OCI-LY1 (cell line): ENCODE results near the gene SUGCT.

ENCODE experiments used
- EZH2 ChIP-seq: fragments of 200-600 bp; sonication (generic), shearing (Covaris generic); IDR thresholded peaks from 2 replicates; pipeline ENCODE4 v1.8.0; 2017; ENCODE audit warnings: borderline replicate concordance, mixed run types, mild to moderate bottlenecking, antibody characterized with exemption, low read length, moderate library complexity, mixed read lengths
- TF ChIP-seq, protein P1 (sequence below): fragments of 200-600 bp; sonication (generic), shearing (Covaris generic); IDR thresholded peaks from 2 replicates; pipeline ENCODE4 v1.5.1; 2017; ENCODE audit warnings: mild to moderate bottlenecking, antibody characterized with exemption, low read length, moderate library complexity, mixed read lengths

DNA sequence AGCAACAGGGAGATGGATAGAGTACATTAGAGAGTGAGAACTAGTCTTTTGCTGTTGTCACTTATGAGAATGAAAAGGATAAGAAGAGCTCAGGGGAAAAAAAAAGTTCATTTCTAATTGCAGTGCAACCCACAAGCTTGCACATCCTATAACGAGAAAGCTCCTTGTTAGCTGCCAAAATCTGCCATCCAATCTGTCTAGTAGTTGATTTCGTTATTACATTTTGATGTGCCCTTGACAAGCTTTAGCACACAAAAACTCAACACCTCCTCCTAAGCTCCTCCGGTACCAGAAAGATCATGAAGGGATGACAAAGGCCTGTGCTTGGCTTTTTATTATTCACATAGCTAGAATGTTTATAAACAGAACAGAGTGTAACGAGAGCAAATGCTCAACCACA, 519.4 kb downstream of the SUGCT start:
- TF ChIP-seq, protein P1, sequence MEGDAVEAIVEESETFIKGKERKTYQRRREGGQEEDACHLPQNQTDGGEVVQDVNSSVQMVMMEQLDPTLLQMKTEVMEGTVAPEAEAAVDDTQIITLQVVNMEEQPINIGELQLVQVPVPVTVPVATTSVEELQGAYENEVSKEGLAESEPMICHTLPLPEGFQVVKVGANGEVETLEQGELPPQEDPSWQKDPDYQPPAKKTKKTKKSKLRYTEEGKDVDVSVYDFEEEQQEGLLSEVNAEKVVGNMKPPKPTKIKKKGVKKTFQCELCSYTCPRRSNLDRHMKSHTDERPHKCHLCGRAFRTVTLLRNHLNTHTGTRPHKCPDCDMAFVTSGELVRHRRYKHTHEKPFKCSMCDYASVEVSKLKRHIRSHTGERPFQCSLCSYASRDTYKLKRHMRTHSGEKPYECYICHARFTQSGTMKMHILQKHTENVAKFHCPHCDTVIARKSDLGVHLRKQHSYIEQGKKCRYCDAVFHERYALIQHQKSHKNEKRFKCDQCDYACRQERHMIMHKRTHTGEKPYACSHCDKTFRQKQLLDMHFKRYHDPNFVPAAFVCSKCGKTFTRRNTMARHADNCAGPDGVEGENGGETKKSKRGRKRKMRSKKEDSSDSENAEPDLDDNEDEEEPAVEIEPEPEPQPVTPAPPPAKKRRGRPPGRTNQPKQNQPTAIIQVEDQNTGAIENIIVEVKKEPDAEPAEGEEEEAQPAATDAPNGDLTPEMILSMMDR: no peak
- TF ChIP-seq EZH2: no peak
